Stimulated activated CD4-positive, alpha-beta T cell treated with anti-CD3 and anti-CD28 coated beads, TNF-alpha, amount 100 ng/mL, for 48 hours (primary cell): ENCODE data around the gene ADAM30.
"Not testable (repeated sequence)": the region's sequence is repeated elsewhere in the genome, so short reads cannot be mapped to it uniquely, and the experiment has no call there.

Source experiments
- DNase-seq, 3 donors: peaks; one replicate each; pipeline ENCODE4 v3.0.0-alpha.2; 2020; ENCODE audit warnings: low read depth in 3 of 3

The ADAM30 gene

DNA sequence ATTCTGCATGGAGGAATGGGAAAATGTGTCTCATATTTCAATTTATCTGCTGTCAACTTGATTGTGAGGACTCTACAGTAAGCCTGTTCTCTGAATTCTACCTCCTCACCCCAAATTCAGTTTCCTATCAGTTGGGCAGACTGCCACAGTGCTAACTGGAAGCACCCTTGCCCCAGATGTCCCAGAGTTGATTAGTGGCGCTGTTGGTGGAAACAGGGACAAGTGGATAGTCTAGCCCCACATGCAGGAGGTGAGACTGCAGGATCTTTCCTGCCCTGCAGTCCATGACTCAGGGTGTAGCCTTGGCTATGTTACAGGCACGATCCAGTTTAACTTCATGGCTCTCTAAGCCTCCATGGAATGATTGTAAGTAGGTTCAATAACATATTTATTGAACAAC, 22.1 kb downstream of the ADAM30 start:
- DNase-seq: no peak

GRCh38 chr1:119873135-119874015, 22.9 kb downstream of the ADAM30 start:
- no peak for DNase-seq

DNA sequence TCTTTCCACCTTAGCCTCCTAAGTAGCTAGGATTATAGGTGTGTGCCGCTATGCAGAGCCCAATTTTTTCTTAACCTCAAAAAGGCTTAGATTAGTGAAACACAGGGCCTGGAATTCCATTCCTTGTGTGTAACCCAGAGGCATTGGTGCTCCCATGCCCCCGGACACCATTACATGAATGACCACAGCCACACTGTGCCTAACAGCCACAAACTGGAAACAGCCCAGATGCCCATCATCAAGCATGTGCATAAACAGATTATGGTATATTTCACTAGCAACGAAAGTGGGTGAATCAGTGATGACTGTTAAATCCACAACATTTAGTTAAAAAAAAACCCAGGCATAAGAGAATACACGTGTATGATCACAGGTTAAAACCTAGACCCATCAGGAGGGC, 24.4 kb downstream of the ADAM30 start:
- DNase-seq: no peak

DNA sequence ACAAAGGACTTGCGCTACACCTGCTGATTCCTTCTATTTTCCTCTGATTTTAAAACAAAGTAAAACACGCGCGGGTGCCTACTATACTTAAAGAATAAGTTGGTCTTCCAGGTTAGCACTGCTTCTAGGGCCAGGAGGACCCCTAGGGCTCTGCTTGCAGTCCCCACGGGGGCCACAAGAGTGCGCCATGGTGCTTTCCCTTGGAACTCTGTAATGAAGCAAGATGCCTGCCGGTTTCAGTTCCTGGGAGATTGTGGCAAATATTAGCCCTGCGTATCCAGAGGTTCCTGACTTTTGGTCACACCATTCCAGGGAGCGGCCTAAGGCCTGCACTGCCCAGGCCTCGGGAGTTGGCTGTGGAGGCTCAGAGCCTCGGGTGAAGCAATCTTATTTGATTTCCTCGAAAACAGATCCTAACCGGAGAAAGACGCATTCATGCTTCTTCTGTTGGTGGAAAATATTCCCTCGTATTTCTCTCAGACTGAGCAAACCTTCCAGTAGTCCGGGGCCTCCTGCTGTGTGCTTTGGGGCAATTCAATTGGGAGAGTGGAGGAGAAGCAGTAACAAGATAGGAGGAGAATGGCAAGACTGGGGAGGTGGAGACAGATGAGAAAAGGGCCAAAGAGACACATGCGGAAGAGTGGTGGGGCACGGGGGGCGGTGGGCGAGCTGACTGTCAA, 25.3 kb downstream of the ADAM30 start:
- peak; percentile 38 to 52 (median 42) for DNase-seq

DNA sequence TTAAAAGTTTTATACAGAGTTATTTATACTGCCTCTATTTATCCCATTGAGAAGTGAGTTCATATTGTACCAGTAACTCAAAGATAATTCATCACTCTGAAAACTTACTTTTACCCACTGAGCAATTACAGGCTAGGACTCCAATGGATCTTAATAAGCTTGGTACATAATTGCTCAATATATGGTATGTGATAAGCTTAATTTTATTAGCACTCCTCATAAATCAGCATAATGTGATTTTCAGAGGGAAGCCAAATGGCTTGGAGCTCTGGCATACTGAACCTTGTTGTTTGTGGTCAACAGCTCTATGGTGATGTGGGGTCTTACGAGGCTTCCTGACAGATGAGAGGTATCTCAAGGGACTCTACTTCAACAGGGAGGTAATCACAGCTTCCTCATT, 26.3 kb downstream of the ADAM30 start:
- no peak for DNase-seq

GRCh38 chr1:119868176-119868575, 28.1 kb downstream of the ADAM30 start:
- DNase-seq: no peak

- DNase-seq: no peak
Observed at GRCh38 chr1:119866451-119866850, 29.9 kb downstream of the ADAM30 start.

DNA sequence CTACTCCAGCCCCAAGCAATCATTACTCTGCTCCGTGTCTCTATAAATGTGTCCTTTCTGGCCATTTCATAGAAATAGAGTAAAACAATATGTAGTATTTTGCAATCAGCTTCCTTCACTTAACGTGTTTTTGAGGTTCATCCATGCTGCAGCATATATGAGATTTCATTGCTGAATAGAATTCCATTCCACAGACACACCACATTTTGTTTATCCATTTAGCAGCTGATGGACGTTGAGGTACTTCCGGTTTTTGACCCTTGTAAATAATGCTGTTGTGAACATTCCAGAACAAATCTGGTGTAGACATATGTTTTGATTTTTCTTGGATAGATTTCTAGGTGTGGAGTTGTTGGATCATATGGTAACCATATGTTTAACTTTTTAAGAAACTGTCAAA, 30.7 kb downstream of the ADAM30 start:
- no peak for DNase-seq

- no peak for DNase-seq
Observed at GRCh38 chr1:119862276-119862675, 34.0 kb downstream of the ADAM30 start.

GRCh38 chr1:119861547-119861946, 34.8 kb downstream of the ADAM30 start:
- no peak for DNase-seq

GRCh38 chr1:119859647-119860046, 36.7 kb downstream of the ADAM30 start:
- DNase-seq: no peak

- not testable (repeated sequence) for DNase-seq
Observed at GRCh38 chr1:119858556-119859214, 37.6 kb downstream of the ADAM30 start.

GRCh38 chr1:119858126-119858525, 38.2 kb downstream of the ADAM30 start:
- no peak for DNase-seq

GRCh38 chr1:119853155-119853554, 43.2 kb downstream of the ADAM30 start:
- no peak for DNase-seq

- not testable (repeated sequence) for DNase-seq
Observed at GRCh38 chr1:119844206-119844605, 52.1 kb downstream of the ADAM30 start.
